ENCODE results near the gene SEL1L3.
A peak's percentile ranks its signal among the peaks of the same experiment; 100 is the strongest.

Gene SEL1L3

GRCh38 chr4:25861951-25862410 lies 807 bp downstream of the SEL1L3 start:
- H3K4me3 ChIP-seq (ENCODE audit: control insufficient read depth, low read depth, low read length) = peak overlapping the region; percentile 53
- DNase-seq (ENCODE audit: low read depth) = peak; percentile 32
- no peak for TF ChIP-seq CTCF (conservative IDR thresholded peaks at IDR 0.05; ENCODE audit: control insufficient read depth, insufficient read depth, low read depth, low read length)

GRCh38 chr4:25861280-25861950 lies 1.4 kb downstream of the SEL1L3 start:
- no peak for TF ChIP-seq CTCF (conservative IDR thresholded peaks at IDR 0.05; ENCODE audit: control insufficient read depth, insufficient read depth, low read depth, low read length)
- DNase-seq (ENCODE audit: low read depth) = peak; percentile 28
- H3K4me3 ChIP-seq (ENCODE audit: control insufficient read depth, low read depth, low read length) = peak overlapping the region; percentile 53

DNA sequence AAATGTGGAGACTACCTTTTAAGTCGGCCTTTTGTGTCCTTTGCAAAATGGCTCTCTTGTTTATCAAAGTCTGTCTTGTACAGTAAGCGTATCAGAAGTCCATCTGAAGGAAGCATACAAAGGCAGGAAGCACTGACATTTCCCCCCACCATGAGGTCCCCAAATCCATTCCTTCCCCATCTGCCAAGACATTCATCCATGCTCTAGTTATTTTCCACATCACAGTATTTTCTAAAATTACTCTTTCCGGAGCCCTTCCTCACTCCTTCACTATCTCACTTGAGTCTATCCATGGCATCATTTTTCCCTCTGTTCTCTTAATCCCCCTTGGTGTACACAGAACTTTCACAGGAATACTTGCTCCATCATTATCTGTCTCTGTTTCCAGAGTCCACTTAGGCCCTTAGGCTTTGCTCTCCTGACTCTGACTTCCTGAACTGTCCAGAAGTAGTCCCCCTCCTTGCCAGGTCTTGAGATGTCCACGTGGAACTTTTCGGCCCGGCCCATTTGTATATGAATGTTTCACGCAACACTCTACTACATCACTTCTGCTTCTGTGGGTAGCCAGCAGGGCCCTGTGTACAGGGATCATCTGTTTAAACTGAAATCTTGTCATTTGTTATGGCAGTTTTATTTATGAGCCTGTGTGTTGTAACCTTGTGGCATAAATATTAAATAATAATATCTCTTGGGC lies 2.1 kb downstream of the SEL1L3 start:
- no peak overlapping the region for H3K4me3 ChIP-seq (ENCODE audit: control insufficient read depth, low read depth, low read length)
- no peak for DNase-seq (ENCODE audit: low read depth)
- no peak for TF ChIP-seq CTCF (conservative IDR thresholded peaks at IDR 0.05; ENCODE audit: control insufficient read depth, insufficient read depth, low read depth, low read length)

- no peak overlapping the region for H3K4me3 ChIP-seq (ENCODE audit: control insufficient read depth, low read depth, low read length)
- no peak for TF ChIP-seq CTCF (conservative IDR thresholded peaks at IDR 0.05; ENCODE audit: control insufficient read depth, insufficient read depth, low read depth, low read length)
- no peak for DNase-seq (ENCODE audit: low read depth)
These were observed 3.2 kb downstream of the SEL1L3 start for GRCh38 chr4:25859429-25860148.

- no peak for TF ChIP-seq CTCF (conservative IDR thresholded peaks at IDR 0.05; ENCODE audit: control insufficient read depth, insufficient read depth, low read depth, low read length)
- H3K4me3 ChIP-seq (ENCODE audit: control insufficient read depth, low read depth, low read length) = no peak overlapping the region
- no peak for DNase-seq (ENCODE audit: low read depth)
These were observed 4.9 kb downstream of the SEL1L3 start for GRCh38 chr4:25857851-25858400.

- DNase-seq (ENCODE audit: low read depth) = peak; percentile 18
- peak; percentile 23 for TF ChIP-seq CTCF (conservative IDR thresholded peaks at IDR 0.05; ENCODE audit: control insufficient read depth, insufficient read depth, low read depth, low read length)
- H3K4me3 ChIP-seq (ENCODE audit: control insufficient read depth, low read depth, low read length) = no peak overlapping the region
These were observed 5.4 kb downstream of the SEL1L3 start for GRCh38 chr4:25857403-25857802.

Data from fibroblast of mammary gland (primary cell).